Astrocyte of the hippocampus (primary cell): ENCODE data around the gene PCDHGB1.
"Not testable (repeated sequence)": the region's sequence is repeated elsewhere in the genome, so short reads cannot be mapped to it uniquely, and the experiment has no call there.

Experiments used
- DNase-seq: peaks from one replicate; pipeline ENCODE4 v3.0.0; 2011; ENCODE audit warnings: low read depth, low spot score

The PCDHGB1 gene

GRCh38 chr5:141349917-141350619, at the start of gene PCDHGB1:
PCDHGB1 (plus strand) TSS chr5:141350099; CDS start chr5:141350261, 162 bp downstream.
- peak; percentile 45 for DNase-seq

- no peak for DNase-seq
Observed at GRCh38 chr5:141303756-141304155, 46.1 kb upstream of the PCDHGB1 start, which contains the start of gene SLC25A2. SLC25A2 (minus strand) TSS chr5:141304049; CDS start chr5:141303865, 184 bp downstream.

DNA sequence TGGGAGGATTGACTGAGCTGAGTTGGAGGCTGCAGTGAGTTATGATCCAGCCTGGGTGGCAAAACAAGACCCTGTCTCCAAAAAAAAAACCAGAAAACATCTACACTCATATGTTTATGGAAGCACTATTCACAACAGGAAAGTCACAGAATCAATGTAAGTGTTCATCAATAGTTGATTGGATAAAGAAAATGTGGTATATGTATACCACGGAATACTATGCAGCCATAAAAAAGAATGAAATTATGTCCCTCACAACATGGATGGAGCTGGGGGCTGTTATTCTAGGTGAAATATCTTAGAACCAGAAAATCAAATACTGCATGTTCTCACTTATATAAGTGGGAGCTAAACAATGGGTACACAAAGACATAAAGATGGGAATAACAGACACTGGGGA, 43.3 kb upstream of the PCDHGB1 start:
- DNase-seq: no peak

DNA sequence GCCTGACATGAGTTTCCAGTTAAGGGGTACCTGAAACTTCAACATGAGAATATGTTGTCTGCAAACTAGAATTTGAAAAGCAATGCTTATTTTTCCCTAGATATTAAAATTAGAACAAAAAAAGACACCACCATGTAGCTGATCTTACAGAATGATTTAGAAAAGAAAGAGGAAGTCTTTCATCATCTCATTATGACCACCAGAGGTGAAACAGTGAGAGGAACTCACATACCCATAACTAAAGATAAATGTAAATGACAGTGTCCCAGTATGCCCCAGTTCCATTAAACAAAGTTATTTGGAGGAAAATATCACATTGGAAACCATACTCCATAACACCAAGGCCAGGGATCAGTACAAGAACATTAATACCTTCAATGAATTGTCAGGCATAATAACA, 36.2 kb upstream of the PCDHGB1 start:
- no peak for DNase-seq

- DNase-seq: not testable (repeated sequence)
Observed at GRCh38 chr5:141316963-141317362, 32.9 kb upstream of the PCDHGB1 start.

DNA sequence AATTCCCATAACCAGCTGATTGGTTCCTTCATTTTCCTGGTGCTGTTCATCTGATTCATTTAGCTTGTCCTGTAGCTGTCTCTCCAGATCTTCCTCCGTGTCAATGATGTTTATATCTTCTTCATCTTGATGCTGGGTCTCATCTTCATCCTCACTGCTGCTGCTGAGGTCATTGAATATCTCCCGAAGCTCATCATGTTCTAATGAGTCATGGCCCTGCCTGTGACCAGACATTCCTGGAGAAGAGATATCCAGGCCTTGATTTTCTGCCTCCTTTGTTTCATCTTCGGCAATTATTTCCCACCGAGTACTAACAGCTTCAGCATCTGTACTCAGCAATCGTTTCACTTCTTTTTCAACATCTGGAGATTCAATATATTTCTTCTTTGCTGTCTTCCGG, 30.7 kb upstream of the PCDHGB1 start:
- no peak for DNase-seq

DNA sequence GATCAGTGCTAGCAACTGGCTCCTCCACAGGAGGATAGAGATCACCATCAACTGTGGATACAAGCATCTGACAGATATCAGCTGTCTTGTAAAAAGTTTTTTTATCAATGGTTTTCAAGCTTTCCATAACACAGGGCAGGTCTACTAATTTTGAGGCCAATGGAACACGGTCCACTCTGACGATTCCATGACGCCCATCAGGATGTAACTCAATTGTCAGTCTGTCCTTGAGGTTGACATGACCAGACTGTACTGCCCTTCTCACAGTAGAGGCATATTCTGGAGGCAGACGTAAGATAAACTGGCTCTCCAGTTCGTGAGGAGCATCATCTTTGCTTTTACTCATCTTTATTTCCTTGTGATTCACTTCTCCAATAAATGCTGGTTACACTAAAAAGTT, 30.2 kb upstream of the PCDHGB1 start:
- DNase-seq: no peak

- DNase-seq: peak; percentile 98
Observed at GRCh38 chr5:141320225-141321169, 29.4 kb upstream of the PCDHGB1 start, which contains the start of gene TAF7. TAF7 (minus strand) TSS chr5:141320784; CDS start chr5:141320044, 740 bp downstream.

- no peak for DNase-seq
Observed at GRCh38 chr5:141322261-141322660, 27.6 kb upstream of the PCDHGB1 start.

GRCh38 chr5:141326088-141326854, 23.6 kb upstream of the PCDHGB1 start:
- DNase-seq: peak; percentile 83

DNA sequence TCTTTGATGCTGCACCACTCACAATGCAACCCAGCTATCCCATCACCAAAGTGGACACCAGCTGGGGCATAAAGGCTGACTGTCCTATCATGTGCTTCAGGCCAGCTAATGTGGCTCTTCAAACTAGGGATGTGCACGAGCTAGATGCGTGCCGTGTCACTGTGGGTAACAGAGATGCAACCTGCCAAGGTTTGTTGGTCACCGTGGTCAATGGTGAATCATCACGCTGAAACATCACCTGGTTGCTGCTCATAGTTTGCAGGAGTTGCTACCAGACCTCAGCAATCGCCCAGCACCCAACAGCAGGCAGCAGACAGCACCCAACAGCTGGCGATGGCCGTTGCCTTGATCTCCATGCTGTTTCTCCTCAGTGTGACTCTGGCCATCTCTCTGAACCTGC, 21.7 kb upstream of the PCDHGB1 start:
- DNase-seq: no peak

DNA sequence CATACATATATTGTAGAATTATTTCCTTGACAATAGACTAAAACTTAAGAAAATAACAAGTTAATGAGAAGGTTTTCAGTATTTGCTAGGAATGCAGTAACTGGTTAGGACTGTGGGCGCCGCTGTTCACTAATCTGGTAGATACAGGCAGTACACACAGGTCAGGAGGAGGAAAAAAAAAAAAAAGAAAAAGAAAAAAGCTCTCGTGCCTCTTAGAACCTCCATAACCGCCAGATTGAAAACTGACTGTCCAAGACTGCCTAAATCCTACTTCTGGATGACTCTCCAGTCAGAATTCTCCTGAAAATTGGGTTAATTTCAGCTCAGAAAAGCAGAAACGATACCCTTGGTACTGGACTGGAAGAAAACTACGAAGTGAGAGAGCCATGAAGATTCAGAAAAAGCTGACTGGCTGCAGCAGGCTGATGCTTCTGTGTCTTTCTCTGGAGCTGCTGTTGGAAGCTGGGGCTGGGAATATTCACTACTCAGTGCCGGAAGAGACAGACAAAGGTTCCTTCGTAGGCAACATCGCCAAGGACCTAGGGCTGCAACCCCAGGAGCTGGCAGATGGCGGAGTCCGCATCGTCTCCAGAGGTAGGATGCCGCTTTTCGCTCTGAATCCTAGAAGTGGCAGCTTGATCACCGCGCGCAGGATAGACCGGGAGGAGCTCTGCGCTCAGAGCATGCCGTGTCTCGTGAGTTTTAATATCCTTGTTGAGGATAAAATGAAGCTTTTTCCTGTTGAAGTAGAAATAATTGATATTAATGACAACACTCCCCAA, 19.4 kb upstream of the PCDHGB1 start, which contains the start of gene PCDHGA1:
Gene PCDHGA1, plus strand, starts transcription at position 216 of the 782 bp plus-strand sequence.
- peak; percentile 37 for DNase-seq

DNA sequence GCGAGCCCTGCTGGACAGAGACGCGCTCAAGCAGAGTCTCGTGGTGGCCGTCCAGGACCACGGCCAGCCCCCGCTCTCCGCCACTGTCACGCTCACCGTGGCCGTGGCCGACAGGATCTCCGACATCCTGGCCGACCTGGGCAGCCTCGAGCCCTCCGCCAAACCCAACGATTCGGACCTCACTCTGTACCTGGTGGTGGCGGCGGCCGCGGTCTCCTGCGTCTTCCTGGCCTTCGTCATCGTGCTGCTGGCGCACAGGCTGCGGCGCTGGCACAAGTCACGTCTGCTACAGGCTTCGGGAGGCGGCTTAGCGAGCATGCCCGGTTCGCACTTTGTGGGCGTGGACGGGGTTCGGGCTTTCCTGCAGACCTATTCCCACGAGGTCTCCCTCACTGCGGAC, 17.3 kb upstream of the PCDHGB1 start:
- not testable (repeated sequence) for DNase-seq

DNA sequence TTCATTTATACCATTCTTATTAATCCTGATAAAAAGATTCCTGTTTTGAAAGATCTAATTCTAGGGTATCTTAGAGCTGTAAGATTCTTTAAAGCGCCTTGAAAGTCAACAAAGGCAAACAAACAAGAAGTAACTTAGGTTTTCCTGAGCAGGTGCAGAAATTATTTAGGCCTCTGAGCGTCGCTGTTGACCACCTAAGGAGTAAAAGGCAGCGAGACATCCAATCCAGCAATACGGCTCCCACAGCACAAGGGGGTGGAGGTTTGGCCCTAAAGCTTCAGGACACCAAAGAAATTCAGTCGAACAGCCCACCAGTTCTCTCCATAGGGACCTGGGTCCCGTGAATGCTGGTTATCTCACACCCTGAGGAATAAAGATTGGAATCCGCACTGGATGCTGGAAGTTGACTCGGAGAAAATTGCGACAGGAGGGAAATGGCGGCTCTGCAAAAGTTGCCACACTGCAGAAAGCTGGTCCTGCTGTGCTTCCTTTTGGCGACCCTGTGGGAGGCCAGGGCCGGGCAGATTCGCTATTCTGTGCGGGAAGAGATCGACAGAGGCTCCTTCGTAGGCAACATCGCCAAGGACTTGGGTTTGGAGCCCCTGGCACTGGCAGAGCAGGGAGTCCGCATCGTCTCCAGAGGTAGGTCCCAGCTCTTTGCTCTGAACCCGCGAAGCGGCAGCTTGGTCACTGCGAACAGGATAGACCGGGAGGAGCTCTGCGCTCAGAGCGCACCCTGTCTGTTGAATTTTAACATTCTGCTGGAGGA, 11.2 kb upstream of the PCDHGB1 start, which contains the start of gene PCDHGA2:
Gene PCDHGA2, plus strand, starts transcription at position 223 of the 769 bp plus-strand sequence.
- DNase-seq: peak; percentile 41

- not testable (repeated sequence) for DNase-seq
Observed at GRCh38 chr5:141340781-141341354, 9.0 kb upstream of the PCDHGB1 start.

GRCh38 chr5:141342773-141343172, 7.1 kb upstream of the PCDHGB1 start:
- DNase-seq: no peak

GRCh38 chr5:141343242-141343952, 6.5 kb upstream of the PCDHGB1 start, which contains the start of gene PCDHGA3:
PCDHGA3 (plus strand) TSS chr5:141343829; CDS start chr5:141344034, 205 bp downstream.
- DNase-seq: peak; percentile 38

GRCh38 chr5:141343953-141344463, 5.9 kb upstream of the PCDHGB1 start:
- no peak for DNase-seq
